Gastrocnemius medialis (tissue), 4 donors: ENCODE measurements around the gene TSNAXIP1.

Source experiments
- POLR2A ChIP-seq, 2 donors: fragments of 450-650 bp; IDR thresholded peaks; one replicate each; pipeline ENCODE4 v1.6.1; 2017; ENCODE audit warnings: antibody characterized with exemption in 2 of 2, mild to moderate bottlenecking in 2 of 2, moderate library complexity in 2 of 2
- TF ChIP-seq, protein P1 (sequence below), 5 experiments: fragments of 450-650 bp in 3 of 5; fragments of 200-600 bp in 2 of 5; sonication (generic) in 2 of 5; IDR thresholded peaks in 4 of 5; conservative IDR thresholded peaks in 1 of 5; 1 replicate in 4 of 5; 2 replicates in 1 of 5; pipeline ENCODE4 v1.5.1; 2016 to 2019; ENCODE audit warnings: antibody characterized with exemption in 5 of 5, mild to moderate bottlenecking in 3 of 5, moderate library complexity in 3 of 5

DNA sequence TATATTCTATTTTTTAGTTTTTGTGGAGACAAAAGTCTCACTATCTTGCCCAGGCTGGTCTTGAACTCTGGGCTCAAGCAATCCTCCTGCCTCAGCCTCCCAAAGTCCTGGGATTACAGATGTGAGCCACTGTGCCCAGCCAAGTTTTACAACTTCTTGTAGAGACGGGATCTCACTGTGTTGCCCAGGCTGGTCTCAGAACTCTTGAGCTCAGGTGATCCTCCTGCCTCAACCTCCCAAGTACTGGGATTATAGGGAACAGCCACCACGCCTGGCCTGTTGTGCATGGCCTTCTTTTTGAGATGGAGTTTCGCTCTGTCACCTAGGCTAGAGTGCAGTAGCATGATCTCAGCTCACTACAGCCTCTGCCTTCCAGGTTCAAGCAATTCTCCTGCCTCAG is 47.0 kb downstream of the TSNAXIP1 start:
- TF ChIP-seq, protein P1, sequence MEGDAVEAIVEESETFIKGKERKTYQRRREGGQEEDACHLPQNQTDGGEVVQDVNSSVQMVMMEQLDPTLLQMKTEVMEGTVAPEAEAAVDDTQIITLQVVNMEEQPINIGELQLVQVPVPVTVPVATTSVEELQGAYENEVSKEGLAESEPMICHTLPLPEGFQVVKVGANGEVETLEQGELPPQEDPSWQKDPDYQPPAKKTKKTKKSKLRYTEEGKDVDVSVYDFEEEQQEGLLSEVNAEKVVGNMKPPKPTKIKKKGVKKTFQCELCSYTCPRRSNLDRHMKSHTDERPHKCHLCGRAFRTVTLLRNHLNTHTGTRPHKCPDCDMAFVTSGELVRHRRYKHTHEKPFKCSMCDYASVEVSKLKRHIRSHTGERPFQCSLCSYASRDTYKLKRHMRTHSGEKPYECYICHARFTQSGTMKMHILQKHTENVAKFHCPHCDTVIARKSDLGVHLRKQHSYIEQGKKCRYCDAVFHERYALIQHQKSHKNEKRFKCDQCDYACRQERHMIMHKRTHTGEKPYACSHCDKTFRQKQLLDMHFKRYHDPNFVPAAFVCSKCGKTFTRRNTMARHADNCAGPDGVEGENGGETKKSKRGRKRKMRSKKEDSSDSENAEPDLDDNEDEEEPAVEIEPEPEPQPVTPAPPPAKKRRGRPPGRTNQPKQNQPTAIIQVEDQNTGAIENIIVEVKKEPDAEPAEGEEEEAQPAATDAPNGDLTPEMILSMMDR (IDR thresholded peaks at IDR 0.05 in 4 of 5, conservative IDR thresholded peaks at IDR 0.05 in 1 of 5): no peak
- TF ChIP-seq POLR2A (IDR thresholded peaks at IDR 0.05): no peak
